GM18858 (cell line): Measurements from ENCODE around the gene PLK3.
"Not testable (repeated sequence)": the region's sequence is repeated elsewhere in the genome, so short reads cannot be mapped to it uniquely, and the experiment has no call there.

Experiments
- ATAC-seq: cut with Tn5 transposase; IDR thresholded peaks from one replicate; pipeline ENCODE4 v1.9.1; 2021; ENCODE audit not compliant: unreplicated experiment

Gene PLK3

DNA sequence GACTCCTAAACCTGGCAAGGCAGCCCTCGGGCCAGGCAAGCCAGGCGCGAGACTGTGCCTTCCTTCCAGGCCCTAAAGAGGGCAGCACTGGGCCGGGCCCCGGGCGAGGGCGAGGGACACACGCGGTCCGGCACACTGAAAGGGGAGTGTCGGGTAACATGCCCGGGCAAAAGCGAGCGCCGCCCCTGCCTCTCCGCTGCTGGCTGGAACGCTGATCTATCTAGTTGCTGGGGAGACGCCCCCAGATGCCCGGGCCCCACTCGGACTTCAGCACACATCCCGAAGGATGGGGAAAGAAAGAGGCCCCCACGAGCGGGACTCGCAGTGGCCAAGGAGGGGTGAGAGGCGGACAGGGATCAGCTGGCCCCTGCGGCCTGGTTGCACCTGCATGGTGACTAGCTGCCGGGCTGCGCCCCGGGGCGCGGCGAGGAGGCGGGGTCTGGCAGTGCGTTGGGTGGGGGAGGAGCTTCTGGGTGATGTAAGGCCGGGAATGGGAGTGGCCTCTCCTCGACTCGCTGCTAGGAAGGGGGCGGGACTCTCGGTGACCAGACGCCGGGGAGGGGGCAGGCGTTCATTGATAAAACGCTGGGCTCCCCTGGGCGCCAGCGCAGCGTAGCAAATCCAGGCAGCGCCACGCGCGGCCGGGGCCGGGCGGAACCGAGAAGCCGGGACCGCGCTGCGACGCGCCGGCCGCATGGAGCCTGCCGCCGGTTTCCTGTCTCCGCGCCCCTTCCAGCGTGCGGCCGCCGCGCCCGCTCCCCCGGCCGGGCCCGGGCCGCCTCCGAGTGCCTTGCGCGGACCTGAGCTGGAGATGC, at the start of gene PLK3:
TSS of gene PLK3 (plus strand) at position 608 of the 815 bp plus-strand sequence. CDS start at position 695, 87 bp downstream.
- peak; percentile 60 for ATAC-seq

DNA sequence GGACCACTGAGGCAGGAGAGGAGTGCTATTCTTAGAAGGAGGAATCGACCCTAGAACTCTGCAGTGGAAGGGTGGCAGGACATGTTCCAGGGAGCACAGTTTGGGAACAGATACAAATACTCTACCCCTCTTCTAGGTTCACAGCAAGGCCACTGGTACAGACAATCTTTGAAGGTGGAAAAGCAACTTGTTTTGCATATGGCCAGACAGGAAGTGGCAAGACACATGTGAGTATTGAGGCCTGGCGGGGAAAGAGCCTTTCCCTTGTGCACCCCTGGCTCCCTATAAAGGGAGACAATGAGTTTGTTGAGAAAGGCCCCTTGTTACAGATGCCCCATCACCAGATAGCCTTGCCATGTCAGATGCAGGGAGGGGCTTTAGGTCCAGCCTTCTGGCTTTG, 42.8 kb upstream of the PLK3 start:
- ATAC-seq: no peak

DNA sequence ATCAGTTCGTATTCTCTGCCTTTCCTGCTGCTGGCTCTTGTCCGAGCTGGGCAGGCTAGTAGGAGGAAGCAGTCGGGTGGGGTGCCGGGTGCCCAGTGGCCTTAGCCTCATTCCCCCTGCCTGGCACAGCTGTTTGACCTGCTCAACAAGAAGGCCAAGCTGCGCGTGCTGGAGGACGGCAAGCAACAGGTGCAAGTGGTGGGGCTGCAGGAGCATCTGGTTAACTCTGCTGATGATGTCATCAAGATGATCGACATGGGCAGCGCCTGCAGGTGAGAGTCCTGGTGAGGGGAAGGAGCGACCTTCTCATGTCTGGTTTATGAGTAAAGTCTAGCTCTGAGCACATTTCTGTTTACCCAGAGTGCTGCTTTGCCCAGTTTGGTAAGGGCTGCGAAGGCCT, 41.1 kb upstream of the PLK3 start:
- ATAC-seq: no peak

DNA sequence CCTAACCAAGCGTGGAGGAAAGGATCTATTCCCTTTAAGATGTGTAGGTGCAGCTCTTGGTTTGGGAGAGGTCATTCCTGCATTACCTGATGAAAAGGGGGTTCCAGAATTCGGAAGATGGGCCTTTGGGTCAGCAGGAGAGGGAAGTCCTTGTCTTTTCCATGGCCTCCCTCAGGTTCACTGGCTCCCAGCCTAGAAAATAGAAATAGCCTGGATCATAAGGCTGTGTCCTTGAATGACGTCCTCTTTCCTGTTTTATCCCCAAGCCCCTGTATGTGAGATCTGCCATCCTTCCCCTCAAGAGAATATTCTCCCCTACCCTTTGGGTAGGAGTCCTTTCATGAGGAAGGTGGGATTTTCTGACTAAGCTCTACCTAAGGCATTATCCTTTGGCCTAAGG, 39.3 kb upstream of the PLK3 start:
- ATAC-seq: no peak

DNA sequence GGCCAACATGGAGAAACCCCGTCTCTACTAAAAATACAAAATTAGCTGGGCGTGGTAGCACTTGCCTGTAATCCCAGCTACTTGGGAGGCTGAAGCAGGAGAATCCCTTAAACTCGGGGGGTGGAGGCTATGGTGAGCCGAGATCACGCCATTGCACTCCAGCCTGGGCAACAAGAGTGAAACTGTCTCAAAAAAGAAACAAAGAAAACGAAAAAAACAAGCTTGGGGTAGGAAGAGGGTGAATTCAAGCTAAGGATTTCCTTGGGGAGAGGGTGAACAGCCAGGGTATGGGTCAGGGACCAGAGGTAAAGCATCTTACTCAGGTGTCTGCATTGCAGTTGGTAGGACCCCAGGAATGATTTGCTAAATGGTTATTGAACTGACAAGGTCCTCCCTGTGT, 33.8 kb upstream of the PLK3 start:
- not testable (repeated sequence) for ATAC-seq

DNA sequence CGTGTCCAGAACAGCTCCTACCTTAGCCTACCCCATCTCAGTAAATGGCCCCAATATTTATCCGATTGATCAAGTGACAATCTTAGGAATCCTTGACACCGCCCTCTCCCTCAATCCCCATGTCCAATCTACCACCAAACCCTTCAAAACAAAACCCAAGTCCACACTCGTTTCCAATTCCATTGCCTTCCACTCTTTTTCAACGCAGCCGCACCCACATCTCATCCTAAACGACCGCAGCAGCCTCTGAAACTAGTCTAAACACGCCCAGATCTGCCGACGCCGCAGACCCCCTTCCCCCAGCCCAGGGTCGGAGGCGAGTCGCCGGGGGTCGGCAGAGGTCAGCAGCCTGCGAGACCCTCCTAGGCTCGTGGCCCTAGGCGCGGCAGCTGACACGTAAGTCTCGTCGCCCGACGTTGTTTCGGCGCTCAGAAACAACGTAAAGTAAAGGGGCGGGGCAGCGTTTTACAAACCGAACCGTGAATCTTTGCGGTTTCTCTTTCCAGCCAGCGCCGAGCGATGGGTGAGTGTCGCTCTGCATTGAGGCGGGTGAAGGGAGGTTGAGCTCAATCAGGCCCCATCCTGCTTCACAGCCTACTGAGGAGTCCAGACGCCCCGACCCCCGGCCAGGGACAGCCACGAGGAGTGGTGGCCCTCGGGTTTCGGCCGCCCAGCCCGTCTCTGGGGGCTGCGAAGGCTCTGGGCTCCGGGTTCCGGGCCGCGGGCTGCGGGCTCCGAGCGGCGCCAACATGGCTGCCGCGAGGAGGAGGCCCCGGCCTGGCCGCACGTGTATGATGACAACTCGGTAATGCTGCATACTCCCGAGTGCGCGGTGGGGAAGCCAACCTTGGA, 24.9 kb upstream of the PLK3 start, which contains the start of gene RPS8:
TSS of gene RPS8 (plus strand) at position 463 of the 852 bp plus-strand sequence. CDS start at position 520, 57 bp downstream.
- ATAC-seq: peak; percentile 52

DNA sequence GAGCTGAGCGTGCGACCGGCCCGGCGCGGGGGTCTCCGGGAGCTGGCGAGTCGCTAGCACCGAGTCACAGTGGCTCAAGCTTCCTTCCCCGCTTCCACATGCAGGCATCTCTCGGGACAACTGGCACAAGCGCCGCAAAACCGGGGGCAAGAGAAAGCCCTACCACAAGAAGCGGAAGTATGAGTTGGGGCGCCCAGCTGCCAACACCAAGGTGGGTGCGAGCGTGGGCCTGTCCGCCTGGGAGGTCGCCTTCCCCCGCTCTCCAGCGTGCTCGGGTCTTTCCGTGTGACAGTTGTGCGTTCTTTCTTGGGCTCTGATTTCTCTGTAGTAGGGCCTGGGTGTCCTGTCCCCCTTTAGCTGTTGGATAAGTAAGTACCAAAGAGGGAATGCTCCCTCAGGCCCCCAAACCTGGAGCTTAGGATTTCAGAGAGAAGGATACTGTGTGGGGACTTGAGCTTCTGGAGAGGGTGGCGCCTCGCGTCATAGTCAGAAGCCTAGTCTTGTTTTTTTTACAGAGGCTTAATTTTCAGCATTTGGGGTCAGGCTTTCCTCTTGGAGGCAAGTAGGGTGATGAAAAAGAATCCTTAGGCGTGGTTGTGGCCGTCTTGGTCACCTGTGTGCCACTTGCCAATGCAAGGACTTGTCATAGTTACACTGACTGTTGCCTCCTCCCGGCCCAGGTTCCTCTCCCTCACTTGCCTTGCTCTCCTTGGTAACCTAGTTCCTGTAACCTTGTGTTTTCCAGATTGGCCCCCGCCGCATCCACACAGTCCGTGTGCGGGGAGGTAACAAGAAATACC, 24.0 kb upstream of the PLK3 start:
- no peak for ATAC-seq

DNA sequence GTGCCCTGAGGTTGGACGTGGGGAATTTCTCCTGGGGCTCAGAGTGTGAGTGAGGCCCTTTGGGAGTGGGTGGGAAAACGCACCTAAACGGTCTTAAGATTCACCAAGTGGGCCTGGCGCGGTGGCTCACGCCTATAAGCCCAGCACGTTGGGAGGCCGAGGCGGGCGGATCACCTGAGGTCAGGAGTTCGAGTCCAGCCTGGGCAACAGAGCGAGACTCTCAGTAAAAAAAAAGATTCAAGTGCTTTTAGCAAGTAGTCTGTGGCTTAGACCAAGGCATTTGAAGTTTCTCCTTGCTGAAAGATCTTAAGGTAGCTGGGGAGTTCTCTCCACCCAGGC, 23.5 kb upstream of the PLK3 start:
- ATAC-seq: no peak

DNA sequence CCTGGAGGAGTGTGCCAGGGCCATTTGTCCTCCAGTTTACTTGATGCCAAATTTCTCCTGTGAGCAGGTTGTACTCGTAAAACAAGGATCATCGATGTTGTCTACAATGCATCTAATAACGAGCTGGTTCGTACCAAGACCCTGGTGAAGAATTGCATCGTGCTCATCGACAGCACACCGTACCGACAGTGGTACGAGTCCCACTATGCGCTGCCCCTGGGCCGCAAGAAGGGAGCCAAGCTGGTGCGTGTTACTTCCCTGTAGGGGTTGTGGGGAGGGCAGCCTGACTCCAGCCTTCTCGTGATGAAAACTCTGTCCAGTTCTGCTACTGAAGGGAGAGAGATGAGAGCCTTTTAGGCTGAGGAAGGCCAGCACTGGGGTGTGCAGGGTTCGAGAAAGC, 22.6 kb upstream of the PLK3 start:
- ATAC-seq: no peak

DNA sequence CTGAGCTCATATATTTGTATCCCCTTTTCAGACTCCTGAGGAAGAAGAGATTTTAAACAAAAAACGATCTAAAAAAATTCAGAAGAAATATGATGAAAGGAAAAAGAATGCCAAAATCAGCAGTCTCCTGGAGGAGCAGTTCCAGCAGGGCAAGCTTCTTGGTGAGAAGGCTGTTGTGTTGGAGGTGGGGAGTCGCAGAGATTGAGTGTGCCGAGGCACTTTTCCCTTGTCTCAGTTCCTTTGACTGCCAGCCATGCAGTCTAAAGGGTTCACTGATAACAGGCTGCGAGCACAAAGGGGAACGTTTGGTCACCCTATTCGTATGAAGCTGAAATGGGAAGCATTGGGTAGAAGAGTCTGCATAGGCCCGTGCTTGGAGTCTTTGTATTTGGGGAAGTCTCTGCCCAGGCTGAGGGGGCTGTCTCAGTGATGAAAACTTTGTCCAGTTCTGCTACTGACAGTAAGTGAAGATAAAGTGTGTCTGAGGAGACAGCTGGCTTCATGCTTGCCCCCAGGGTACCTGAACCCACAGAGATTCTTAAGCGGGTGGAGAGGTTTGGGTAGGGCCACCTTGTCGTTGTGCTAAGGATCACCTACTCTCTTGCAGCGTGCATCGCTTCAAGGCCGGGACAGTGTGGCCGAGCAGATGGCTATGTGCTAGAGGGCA, 22.1 kb upstream of the PLK3 start:
- ATAC-seq: no peak

DNA sequence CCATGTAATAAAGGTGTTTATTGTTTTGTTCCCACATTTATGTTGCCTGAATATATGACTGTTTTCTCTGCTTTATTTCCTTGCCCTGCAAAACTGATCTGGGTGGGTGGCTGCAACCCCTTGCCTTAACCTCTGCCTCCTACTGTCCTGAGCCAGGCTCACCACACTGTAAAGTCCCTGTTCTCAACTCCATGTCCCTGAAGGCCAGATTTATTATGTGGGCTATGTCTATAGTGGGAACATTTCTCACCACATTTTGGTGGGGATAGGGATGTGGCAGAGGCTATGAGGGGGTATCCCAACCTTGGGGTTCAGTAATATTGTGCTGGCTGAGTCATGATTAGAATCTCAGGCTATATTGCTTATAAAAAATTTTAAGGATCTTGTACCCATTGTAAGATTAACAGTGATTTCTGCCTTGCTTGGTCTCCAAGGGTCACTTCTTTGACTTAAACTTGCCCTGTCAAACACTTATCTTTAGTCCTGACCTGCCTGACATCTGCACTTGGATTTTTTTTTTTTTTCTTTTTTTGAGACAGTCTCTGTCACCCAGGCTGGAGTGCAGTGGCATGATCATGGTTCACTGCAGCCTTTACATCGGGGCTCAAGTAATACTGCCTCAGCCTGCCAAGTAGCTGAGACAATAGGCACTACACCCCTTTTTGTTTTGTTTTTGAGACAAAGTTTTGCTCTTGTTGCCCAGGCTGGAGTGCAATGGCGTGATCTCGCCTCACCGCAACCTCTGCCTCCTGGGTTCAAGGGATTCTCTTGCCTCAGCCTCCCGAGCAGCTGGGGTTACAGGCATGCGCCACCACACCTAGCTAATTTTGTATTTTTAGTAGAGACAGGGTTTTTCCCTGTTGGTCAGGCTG, 21.2 kb upstream of the PLK3 start:
- no peak for ATAC-seq

DNA sequence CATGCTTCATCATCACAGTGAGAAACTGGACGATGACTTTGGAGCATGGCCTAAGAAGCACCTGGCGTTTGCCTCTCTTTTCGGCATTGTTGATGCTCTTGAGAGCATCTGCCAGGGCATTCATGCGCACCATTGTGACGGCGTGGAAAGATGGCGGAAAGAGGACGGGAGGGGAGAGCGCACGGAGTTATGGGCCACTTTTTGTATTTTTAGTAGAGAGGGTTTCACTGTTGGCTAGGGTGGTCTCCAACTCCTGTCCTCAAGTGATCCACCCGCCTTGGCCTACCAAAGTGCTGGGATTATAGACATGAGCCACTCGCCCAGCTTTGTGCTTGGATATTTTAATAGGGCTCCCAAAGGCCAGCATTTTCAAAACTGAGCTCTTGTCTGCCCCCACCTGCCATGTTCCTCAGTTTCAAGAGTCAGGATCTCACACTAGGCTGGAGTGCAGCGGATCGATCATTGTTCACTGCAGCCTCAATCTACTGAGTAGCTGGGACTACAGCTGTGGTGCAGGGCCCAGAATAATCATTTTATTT, 19.5 kb upstream of the PLK3 start:
- ATAC-seq: no peak

DNA sequence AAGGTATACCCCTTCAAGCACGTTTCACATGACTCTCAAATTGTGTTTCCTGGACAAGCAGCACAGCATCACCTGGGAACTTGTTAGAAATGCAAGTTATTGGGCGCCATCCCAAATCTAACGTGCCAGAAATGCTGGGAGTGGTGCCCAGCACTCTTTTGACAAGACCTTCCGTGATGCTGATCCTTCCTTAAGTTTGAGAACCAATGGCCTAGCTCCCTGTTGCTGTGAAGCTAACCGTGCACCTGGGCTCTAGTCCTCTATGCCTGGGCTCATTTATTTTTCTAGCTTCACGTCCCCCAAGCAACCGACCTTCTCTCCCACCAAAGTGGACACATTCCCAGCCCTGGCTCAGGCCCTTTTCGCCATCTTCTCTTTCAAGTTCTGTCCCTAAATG, 16.5 kb upstream of the PLK3 start:
- no peak for ATAC-seq

DNA sequence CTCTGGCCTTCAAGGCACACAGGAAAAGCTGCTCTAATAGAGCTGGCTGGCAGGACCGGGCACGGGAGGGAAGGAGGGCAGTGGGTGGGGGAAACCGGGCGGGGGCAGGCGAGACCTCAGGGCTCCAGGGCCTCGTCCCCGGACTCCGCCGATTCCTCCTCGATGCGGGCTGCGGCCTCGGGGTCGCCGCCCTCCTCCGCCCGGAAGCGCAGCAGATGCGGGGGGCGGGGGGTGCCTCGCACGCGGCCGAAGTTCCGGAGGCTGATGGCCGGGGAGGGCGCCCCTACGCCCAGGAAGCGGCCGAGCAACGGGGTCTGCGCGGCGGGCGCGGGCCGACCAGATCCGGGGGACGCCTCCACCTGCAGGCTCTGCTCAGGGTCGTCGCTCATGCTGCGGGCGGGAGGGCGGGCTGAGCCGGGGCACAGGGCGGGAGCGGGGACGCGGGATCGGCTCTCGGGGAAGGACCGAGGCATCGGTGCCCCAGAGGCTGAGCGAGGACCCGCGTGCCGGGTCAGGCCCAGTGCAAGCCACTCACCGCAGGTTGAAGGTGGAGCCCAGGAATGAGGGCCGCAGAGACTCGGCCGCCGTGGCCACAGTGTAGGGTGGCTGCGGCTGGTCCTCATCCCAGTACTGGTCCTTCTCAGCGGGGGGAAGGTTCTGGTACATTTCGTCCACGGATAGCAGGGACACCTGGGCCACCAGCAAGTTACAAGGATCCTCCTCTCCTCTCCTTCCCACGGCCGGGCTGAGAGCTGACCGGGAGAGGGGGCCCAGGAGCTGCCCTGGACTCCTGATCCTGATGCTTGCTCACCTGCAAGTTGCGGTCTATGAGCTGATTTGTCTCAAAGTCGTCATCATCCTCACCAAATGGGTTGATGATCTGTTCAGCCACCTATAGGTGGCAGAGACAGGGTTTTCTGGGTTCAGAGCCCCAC, 15.8 kb upstream of the PLK3 start:
- no peak for ATAC-seq

DNA sequence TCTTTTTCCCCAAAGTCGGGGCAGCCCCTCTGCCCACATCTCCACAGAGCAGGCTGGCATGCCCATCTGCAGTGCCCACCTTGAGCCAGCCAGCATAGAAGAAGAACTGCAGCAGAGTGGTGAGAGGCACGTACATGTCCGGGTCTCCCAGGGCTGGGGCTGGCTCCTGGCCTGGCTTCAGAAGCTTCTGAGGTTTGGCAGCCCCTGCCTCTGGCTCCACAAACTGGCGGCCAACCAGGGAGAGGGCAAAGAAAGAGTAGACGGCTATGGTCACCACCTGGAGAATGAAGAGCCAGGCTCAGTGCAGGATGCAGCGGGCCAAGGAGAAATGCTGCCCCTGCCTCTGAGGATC, 15.2 kb upstream of the PLK3 start:
- no peak for ATAC-seq

DNA sequence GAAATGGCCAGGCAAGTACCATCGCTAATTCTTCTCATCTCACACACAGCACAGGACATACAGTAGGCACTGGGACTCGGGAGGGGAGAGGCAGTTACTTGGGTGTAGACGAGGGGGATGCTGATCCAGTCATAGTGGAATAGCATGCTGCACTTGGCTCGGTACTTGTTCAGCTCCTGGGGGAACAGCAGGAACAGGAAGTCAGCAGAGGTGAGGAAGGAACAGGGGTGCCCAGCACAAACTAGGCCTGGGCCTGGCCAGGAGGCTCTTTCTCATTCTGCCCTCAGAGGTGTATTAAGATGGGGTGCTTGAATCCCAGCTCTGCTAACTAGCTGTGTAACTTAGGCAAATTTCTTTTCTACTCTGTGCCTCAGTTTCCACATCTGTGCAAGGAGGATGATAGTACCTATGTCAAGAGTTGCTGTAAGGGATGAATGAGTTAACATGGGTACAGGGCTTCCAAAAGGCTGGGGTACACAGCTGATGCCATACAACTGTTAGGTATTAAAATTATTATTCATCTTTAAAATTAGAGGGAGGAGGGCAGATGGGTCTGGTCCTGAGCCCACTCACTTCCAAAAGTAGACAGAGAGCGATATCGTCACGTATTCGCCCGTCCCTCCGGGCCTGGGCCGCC, 14.6 kb upstream of the PLK3 start:
- no peak for ATAC-seq

DNA sequence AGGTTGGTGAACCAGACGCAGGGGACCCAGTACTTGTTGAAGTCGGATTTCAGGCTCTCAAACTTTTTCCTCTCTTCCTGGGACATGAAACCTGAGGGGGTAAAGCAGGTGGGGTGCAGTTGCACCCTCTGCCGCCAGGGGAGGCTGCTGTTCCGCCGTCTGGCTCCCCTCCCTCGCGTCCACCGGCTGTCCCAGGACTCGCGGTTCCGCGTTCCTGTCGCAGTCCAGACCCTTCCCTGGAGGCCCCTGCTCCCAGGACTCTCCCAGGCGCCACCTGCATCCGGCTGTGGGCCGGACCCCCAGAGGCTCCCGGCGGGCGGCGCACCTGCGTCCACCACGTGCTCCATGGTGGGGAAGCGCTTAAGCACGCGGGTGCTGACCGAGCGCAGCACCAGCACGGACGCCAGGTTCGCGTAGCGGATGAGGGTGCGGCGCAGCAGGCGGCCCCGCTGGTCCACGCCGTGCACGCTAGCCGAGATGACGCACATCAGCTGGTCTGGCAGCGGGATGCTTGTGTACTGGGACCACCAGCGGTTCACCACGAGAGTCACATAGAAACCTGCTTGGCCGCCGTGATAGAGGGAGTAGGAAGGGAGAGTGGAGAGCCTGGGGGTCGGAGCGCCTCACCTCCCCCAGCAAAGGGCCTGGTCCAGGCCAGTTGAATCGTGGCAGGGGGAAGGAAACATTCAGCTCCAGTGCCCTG, 13.9 kb upstream of the PLK3 start:
- ATAC-seq: no peak
